Cardiac fibroblast (primary cell): ENCODE results near the gene MED28.
"Not testable (repeated sequence)": the region's sequence is repeated elsewhere in the genome, so short reads cannot be mapped to it uniquely, and the experiment has no call there.

Experiments used
- DNase-seq, 2 donors: peaks; one replicate each; pipeline versions ENCODE4 v3.0.0 to v3.0.0-alpha.2; 2010; ENCODE audit warnings: low read depth in 2 of 2
- H3K4me3 ChIP-seq, 2 donors: replicated peaks in 1 of 2; 1 replicate in 1 of 2; 2 replicates in 1 of 2; pipeline ENCODE4 v1.5.1; 2011; ENCODE audit warnings: low read depth in 2 of 2, low read length in 2 of 2, mild to moderate bottlenecking in 2 of 2, moderate library complexity in 1 of 2
- CTCF ChIP-seq: IDR thresholded peaks from one replicate; pipeline ENCODE4 v1.5.1; 2011; ENCODE audit warnings: low read depth, mild to moderate bottlenecking, low read length, inconsistent platforms

MED28 gene

GRCh38 chr4:17614416-17615299, at the start of gene MED28:
MED28 (plus strand) TSS chr4:17614641; CDS start chr4:17614655, 14 bp downstream.
- H3K4me3 ChIP-seq, result peak within 1 kb of the TSS; percentile 74 to 81
- TF ChIP-seq CTCF, result no peak
- DNase-seq, result peak; percentile 96 to 97

GRCh38 chr4:17565846-17566245, 48.6 kb upstream of the MED28 start:
- H3K4me3 ChIP-seq, result no peak overlapping the region
- TF ChIP-seq CTCF, result no peak
- no peak for DNase-seq

- H3K4me3 ChIP-seq, result no peak overlapping the region
- TF ChIP-seq CTCF, result no peak
- DNase-seq, result no peak
Measured at GRCh38 chr4:17567271-17567670, 47.2 kb upstream of the MED28 start.

GRCh38 chr4:17574206-17574605, 40.2 kb upstream of the MED28 start:
- TF ChIP-seq CTCF, result no peak
- H3K4me3 ChIP-seq, result no peak overlapping the region
- no peak for DNase-seq

- DNase-seq, result not testable (repeated sequence)
Measured at GRCh38 chr4:17575177-17575576, 39.3 kb upstream of the MED28 start.

GRCh38 chr4:17576932-17577664, 37.3 kb upstream of the MED28 start, which contains the start of gene LAP3:
LAP3 (plus strand) TSS chr4:17577198; CDS start chr4:17577466, 268 bp downstream.
- peak; percentile 97 to 99 for DNase-seq
- H3K4me3 ChIP-seq, result peak within 1 kb of the TSS; percentile 81
- no peak for TF ChIP-seq CTCF

More at GRCh38 chr4:17575177-17575576, 39.3 kb upstream of the MED28 start:
- H3K4me3 ChIP-seq, result not testable (repeated sequence)
